Measurements from ENCODE around the gene SH2D6.
"Not testable (repeated sequence)": the region's sequence is repeated elsewhere in the genome, so short reads cannot be mapped to it uniquely, and the experiment has no call there.

Gene SH2D6

GRCh38 chr2:85398426-85399182 lies 19.9 kb upstream of the SH2D6 start:
- no peak for DNase-seq

- DNase-seq, result no peak
These were observed 19.4 kb upstream of the SH2D6 start for GRCh38 chr2:85399183-85399455.

GRCh38 chr2:85400023-85400422 lies 18.5 kb upstream of the SH2D6 start:
- no peak for DNase-seq

- DNase-seq, result no peak
These were observed 17.7 kb upstream of the SH2D6 start for GRCh38 chr2:85400541-85401463.

- no peak for DNase-seq
These were observed 17.1 kb upstream of the SH2D6 start for GRCh38 chr2:85401464-85401805.

GRCh38 chr2:85401844-85402243 lies 16.7 kb upstream of the SH2D6 start:
- DNase-seq, result peak in 1 of 2 donors; percentile 30

GRCh38 chr2:85405201-85406059 lies 13.1 kb upstream of the SH2D6 start:
- DNase-seq, result peak; percentile 43 to 87

GRCh38 chr2:85409845-85410583 lies 8.5 kb upstream of the SH2D6 start, which contains the start of gene CAPG:
TSS of gene CAPG (minus strand) at chr2:85410366. CDS start at chr2:85402145, 8,221 bp downstream.
- DNase-seq, result peak; percentile 40 to 42

- no peak for DNase-seq
These were observed 7.7 kb upstream of the SH2D6 start for GRCh38 chr2:85410584-85411404.

GRCh38 chr2:85411405-85411748 lies 7.1 kb upstream of the SH2D6 start:
- no peak for DNase-seq

GRCh38 chr2:85413592-85414420 lies 4.7 kb upstream of the SH2D6 start:
- peak; percentile 16 to 18 for DNase-seq

- DNase-seq, result not testable (repeated sequence)
These were observed 4.1 kb upstream of the SH2D6 start for GRCh38 chr2:85414421-85414759.

GRCh38 chr2:85414761-85415553 lies 3.6 kb upstream of the SH2D6 start:
- no peak for DNase-seq

- no peak for DNase-seq
These were observed 2.4 kb upstream of the SH2D6 start for GRCh38 chr2:85415980-85416650.

- DNase-seq, result no peak
These were observed 628 bp downstream of the SH2D6 start for GRCh38 chr2:85419009-85419675.

- peak; percentile 81 to 90 for DNase-seq
These were observed 2.2 kb downstream of the SH2D6 start for GRCh38 chr2:85420536-85421259.

- no peak for DNase-seq
These were observed 3.0 kb downstream of the SH2D6 start for GRCh38 chr2:85421260-85422071.

All from bone marrow (tissue), 2 donors.